ENCODE data around the gene NAXD. TPM values are rescaled to one million over a fixed set of nuclear protein-coding genes. Genes with fewer than 3 reads are reported as not detected.

The NAXD gene
- total RNA-seq, 1 experiment from 2014 or later: 32.1 TPM

GRCh38 chr13:110683921-110684320, 68.6 kb downstream of the NAXD start:
- no peaks in the 10 kb centered on the region for H3K27me3 ChIP-seq (ENCODE audit: insufficient read depth, low read length)
- intact Hi-C loops (cut with micrococcal nuclease): loop anchor here (5.0 kb wide), 1 partner anchor 133 kb away; no protein-coding TSS in a partner anchor
- H3K9me3 ChIP-seq (ENCODE audit: control insufficient read depth in 1 of 2, insufficient read depth in 1 of 2, low read depth in 1 of 2, low read length in 2 of 2): no peaks in the 10 kb centered on the region
- no peak overlapping the region for H3K4me2 ChIP-seq (ENCODE audit: low read length)
- H3K4me1 ChIP-seq (ENCODE audit: control insufficient read depth in 1 of 2, insufficient read depth in 2 of 2, low read length in 2 of 2): no peaks in the 10 kb centered on the region
- no peak overlapping the region for H2AFZ ChIP-seq (ENCODE audit: low read depth, low read length, poor library complexity, severe bottlenecking)
- H3K9me2 ChIP-seq (ENCODE audit: insufficient read depth): no peaks in the 10 kb centered on the region
- no peak overlapping the region for H3K9ac ChIP-seq (ENCODE audit: low read length)
- H3K79me2 ChIP-seq (ENCODE audit: insufficient read depth, low read length): 0 out of 2 replicates have a peak, but pooled peaks cover 4% of the 10 kb centered on the region
- ATAC-seq (no peak), DNase-seq (ENCODE audit: low read depth, low spot score) (no peak)
- ChIA-PET POLR2A (interaction anchor here (0.7 kb wide), 1 partner anchor 29 kb away, joined by 3 read pairs; no protein-coding TSS in a partner anchor), CTCF (interaction anchor here (1.5 kb wide), 1 partner anchor 231 kb away, joined by 3 read pairs; the partner anchor contains the start of gene ANKRD10), RAD21 (ENCODE audit: low non-redundant PET in 1 of 2, low total read pairs in 2 of 2, uncharacterized antibody in 2 of 2, unreplicated experiment in 2 of 2) (no interaction called here)
- H3K27ac ChIP-seq (ENCODE audit: low read depth, low read length): no peak overlapping the region
- peaks cover 20 to 40% of the 10 kb centered on the region in 2 experiments for H3K36me3 ChIP-seq (ENCODE audit: control insufficient read depth in 1 of 2, insufficient read depth in 2 of 2, low read length in 2 of 2)
- H4K20me1 ChIP-seq (ENCODE audit: insufficient read depth): no peaks in the 10 kb centered on the region
- TF ChIP-seq FOSL1 (IDR thresholded peaks at IDR 0.05; ENCODE audit: low read depth) (no peak), REST (IDR thresholded peaks at IDR 0.05; ENCODE audit: low read depth) (no peak), MAX (IDR thresholded peaks at IDR 0.05) (no peak), TCF7L2 (IDR thresholded peaks at IDR 0.05; ENCODE audit: borderline replicate concordance, extremely low read depth, insufficient read depth, insufficient read length) (no peak), ZNF274 (IDR thresholded peaks at IDR 0.05; ENCODE audit: low read depth, low read length) (no peak), CTCF (IDR thresholded peaks at IDR 0.05 in 2 of 3, conservative IDR thresholded peaks at IDR 0.05 in 1 of 3; ENCODE audit: borderline replicate concordance in 1 of 3, insufficient read depth in 1 of 3, low read depth in 2 of 3, low read length in 2 of 3) (no peak), SIN3A (IDR thresholded peaks at IDR 0.05; ENCODE audit: low read depth) (no peak), ZBTB33 (IDR thresholded peaks at IDR 0.05; ENCODE audit: extremely low read depth, insufficient replicate concordance, low read length) (no peak), ATF3 (IDR thresholded peaks at IDR 0.05) (no peak)
- no TSS peak for BruUV-seq (replicated peaks)
- H3K4me3 ChIP-seq (replicated peaks in 1 of 2; ENCODE audit: low read depth in 1 of 2, low read length in 2 of 2): no peak overlapping the region

Data from HCT116 (cell line).